Fibroblast of peridontal ligament (primary cell): ENCODE data around the gene SYNPR.
A peak's percentile ranks its signal among the peaks of the same experiment; 100 is the strongest.

Experiments
- DNase-seq: peaks from one replicate; pipeline ENCODE4 v3.0.0-alpha.2; 2010; ENCODE audit errors: extremely low read depth

SYNPR gene

GRCh38 chr3:63471781-63472180, 193.7 kb downstream of the SYNPR start:
- no peak for DNase-seq

GRCh38 chr3:63473641-63474166, 195.6 kb downstream of the SYNPR start:
- no peak for DNase-seq

GRCh38 chr3:63474828-63475518, 196.9 kb downstream of the SYNPR start:
- no peak for DNase-seq

GRCh38 chr3:63477494-63478129, 199.5 kb downstream of the SYNPR start:
- DNase-seq = no peak

GRCh38 chr3:63478990-63479660, 201.0 kb downstream of the SYNPR start:
- DNase-seq = peak; percentile 22

- DNase-seq = no peak
Observed at GRCh38 chr3:63479661-63480035, 201.5 kb downstream of the SYNPR start.

GRCh38 chr3:63481627-63482026, 203.5 kb downstream of the SYNPR start:
- DNase-seq = no peak

- DNase-seq = no peak
Observed at GRCh38 chr3:63482341-63482740, 204.2 kb downstream of the SYNPR start.

GRCh38 chr3:63492464-63492863, 214.4 kb downstream of the SYNPR start:
- no peak for DNase-seq

- peak; percentile 14 for DNase-seq
Observed at GRCh38 chr3:63493101-63493500, 215.0 kb downstream of the SYNPR start.

- no peak for DNase-seq
Observed at GRCh38 chr3:63494646-63495045, 216.5 kb downstream of the SYNPR start.

- peak; percentile 23 for DNase-seq
Observed at GRCh38 chr3:63497641-63498040, 219.5 kb downstream of the SYNPR start.

GRCh38 chr3:63500196-63500595, 222.1 kb downstream of the SYNPR start:
- DNase-seq = no peak

- no peak for DNase-seq
Observed at GRCh38 chr3:63508305-63508704, 230.2 kb downstream of the SYNPR start.

- DNase-seq = no peak
Observed at GRCh38 chr3:63508771-63509170, 230.7 kb downstream of the SYNPR start.

- no peak for DNase-seq
Observed at GRCh38 chr3:63513791-63514190, 235.7 kb downstream of the SYNPR start.

- DNase-seq = no peak
Observed at GRCh38 chr3:63514678-63515077, 236.6 kb downstream of the SYNPR start.

- peak; percentile 13 for DNase-seq
Observed at GRCh38 chr3:63519426-63519825, 241.3 kb downstream of the SYNPR start.

GRCh38 chr3:63521657-63522056, 243.5 kb downstream of the SYNPR start:
- no peak for DNase-seq

GRCh38 chr3:63523100-63523499, 245.0 kb downstream of the SYNPR start:
- peak; percentile 1 for DNase-seq

- DNase-seq = no peak
Observed at GRCh38 chr3:63528325-63529000, 250.4 kb downstream of the SYNPR start.

GRCh38 chr3:63532521-63532920, 254.4 kb downstream of the SYNPR start:
- no peak for DNase-seq
